Retinal pigment epithelial cell (primary cell): ENCODE results near the gene GPR35.

Experiments used
- DNase-seq: peaks from one replicate; pipeline ENCODE4 v3.0.0-alpha.2; 2010; ENCODE audit warnings: low read depth
- H3K4me3 ChIP-seq: 2 replicates; pipeline ENCODE4 v1.5.1; 2011; ENCODE audit warnings: mild to moderate bottlenecking, low read length, control low read depth, moderate library complexity
- TF ChIP-seq, protein P1 (sequence below): conservative IDR thresholded peaks from 2 replicates; pipeline ENCODE4 v1.5.1; 2011; ENCODE audit warnings: low read depth, low read length, control low read depth, inconsistent platforms

The GPR35 gene

DNA sequence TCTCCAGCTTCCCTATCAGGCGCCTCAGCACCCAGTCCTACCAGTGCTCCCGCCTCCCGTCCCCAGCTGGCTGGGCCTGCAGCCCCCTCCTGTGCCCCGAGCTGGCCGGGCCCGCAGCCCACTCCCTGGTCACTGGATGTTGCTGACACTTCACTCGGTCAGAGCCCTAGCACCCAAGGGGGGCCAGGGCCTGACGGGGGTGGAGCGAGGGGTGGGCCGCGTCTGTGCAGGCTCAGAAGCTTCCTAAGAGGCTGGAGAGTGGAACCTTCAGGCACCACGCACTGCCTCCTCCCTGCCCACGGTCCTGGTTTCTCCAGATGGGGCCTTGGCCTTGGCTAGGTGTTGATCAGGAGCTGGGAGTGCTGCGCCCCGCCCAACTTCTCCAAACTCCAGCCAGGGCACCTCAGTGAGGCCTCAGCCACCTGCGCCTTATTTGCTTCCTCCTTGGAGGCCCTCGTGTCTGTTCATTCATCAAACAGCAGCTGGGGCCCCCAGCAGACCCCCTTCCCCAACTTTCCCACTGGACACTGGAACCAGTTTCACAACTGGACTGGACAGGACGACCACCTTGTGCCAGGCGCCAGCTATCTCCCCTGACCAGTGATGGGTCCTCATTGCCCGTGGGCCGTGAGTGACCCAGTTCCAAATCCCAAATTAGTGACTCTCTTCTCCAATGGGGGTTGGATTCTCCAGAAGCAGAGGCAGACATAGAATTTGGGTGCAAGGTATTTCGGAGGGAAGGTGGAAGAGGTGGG lies 22.0 kb upstream of the GPR35 start:
- no peak for DNase-seq
- no peak overlapping the region for H3K4me3 ChIP-seq
- TF ChIP-seq, protein P1, sequence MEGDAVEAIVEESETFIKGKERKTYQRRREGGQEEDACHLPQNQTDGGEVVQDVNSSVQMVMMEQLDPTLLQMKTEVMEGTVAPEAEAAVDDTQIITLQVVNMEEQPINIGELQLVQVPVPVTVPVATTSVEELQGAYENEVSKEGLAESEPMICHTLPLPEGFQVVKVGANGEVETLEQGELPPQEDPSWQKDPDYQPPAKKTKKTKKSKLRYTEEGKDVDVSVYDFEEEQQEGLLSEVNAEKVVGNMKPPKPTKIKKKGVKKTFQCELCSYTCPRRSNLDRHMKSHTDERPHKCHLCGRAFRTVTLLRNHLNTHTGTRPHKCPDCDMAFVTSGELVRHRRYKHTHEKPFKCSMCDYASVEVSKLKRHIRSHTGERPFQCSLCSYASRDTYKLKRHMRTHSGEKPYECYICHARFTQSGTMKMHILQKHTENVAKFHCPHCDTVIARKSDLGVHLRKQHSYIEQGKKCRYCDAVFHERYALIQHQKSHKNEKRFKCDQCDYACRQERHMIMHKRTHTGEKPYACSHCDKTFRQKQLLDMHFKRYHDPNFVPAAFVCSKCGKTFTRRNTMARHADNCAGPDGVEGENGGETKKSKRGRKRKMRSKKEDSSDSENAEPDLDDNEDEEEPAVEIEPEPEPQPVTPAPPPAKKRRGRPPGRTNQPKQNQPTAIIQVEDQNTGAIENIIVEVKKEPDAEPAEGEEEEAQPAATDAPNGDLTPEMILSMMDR = no peak

DNA sequence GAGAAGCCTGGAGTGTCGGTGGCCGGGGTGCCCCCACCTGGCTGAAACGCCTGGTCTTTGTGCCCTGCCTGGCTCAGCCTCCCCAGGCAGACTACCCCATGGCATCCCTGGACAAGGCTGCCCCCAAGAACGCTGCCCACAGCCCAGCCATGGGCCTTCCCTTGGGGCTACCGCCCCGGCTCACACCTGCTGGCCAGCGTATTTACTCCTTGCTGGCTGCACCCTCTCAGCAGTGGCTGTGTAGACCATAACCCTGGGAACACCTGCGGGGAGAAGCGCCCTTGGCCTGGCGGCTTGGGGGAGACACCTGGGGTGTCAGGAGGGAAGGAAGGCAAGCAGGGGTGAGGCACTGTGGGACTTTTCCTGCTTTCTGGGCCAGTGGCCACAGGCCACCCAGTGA lies 21.4 kb upstream of the GPR35 start:
- DNase-seq = no peak
- no peak overlapping the region for H3K4me3 ChIP-seq
- TF ChIP-seq, protein P1 = no peak

DNA sequence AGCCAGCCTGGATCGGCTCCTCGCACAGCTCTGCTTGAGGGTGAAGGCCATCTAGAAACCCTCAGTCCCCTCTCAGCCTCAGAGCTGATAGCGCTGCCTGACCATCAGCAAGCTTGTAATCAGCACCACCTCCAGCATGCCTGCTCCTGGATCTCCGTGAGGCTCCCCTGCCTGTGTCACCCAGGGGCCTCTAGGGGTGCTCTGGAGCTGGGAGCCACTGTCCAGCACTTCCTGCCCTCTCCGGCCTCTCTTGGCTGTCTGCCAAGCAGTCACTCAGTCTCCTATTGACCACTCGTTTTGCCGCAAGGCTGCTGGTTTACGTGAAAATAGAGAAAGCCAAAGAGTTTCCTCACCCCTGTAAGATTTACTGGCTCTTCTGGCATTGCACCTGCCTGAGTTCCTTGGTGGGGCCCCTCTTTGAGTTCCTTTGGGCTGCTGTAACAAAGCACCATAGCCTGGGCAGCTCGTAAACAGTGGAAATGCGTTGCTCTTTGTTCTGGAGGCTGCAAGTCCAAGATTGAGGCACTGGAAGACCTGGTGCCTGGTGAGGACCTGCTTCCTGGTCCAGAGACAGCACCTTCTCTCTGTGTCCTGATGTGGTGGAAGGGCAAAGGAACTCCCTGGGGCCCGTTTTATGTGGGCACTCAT lies 20.9 kb upstream of the GPR35 start:
- TF ChIP-seq, protein P1 = peak; percentile 85
- peak overlapping the region; percentile 20 for H3K4me3 ChIP-seq
- DNase-seq = peak; percentile 16

DNA sequence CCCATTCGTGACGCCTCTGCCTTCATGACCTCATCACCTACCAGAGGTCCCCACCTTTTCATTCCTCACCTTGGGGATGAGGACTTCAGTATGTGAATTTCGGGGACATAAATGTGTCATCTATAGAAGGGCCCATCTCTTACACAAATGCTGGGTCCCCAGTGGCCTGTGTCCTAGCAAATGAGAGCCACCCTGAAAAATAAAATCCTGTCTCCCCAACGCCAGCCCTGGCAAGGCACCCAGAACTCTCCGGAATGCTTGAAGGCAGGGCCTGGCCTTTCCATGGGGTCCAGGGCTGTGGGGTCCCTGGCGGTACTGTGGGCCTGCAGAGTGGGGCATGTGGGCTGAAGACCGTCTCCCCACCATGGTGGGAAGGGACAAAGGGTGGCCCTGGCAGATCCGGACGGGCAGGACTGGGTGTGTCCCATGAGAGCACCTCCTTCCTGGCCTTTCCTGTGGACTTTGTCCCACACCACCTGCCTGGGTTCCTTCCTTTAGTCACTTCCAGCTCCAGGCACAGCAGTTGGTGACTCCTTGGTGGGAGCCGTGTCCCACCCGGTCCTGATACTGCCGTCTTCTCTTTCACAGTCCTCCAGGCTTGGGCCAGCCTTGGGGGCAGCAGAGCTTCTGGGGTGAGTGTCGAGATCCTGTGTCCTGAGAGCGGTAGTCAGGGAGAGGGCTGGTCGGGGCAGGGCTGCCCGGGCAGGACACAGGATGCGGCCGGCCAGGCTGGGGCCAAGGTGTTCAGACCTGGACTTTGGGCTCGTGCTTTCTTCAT lies 20.2 kb upstream of the GPR35 start:
- TF ChIP-seq, protein P1 = no peak
- H3K4me3 ChIP-seq = no peak overlapping the region
- DNase-seq = no peak

DNA sequence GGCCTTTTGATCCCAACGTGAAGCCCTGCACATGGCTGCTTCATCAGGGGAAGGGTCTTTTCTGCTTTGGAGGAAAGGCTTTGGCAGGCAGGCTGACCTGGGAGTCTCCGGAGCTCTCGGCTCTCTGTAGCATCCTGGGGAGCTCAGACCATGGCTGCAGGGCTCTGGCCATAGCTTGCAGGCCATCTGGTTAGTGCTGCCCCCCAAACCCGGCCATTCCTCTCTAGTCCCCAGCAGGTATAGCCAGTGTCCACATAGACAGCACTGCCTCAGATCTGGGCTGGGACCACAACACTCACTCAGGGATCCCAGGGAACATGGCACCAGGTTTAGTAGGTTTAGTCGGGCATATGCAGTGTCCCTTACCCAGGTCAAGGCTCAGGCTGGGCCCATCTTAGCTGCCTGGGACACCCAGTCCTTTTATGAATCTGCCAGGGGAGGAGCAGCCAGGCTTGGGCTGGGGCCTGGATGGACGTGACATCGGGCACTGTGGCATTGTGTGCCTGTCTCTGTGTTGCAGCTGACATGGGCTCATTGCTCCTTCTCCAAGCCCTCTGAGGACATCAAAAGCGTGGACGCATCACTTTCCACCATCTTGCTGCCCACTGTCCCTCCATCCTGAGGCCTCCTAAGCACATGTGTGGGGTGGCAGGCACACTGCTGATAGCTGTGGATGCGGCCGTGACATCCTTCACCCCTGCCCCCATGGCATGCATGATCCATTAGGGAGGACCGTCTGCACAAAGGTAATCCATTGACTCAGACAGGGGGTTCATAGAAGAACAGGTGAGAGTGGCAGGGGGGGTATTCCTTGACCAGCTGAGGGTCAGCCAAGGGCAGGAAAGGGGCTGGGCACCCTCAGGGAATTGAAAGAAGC lies 19.2 kb upstream of the GPR35 start:
- no peak overlapping the region for H3K4me3 ChIP-seq
- TF ChIP-seq, protein P1 = no peak
- DNase-seq = no peak

DNA sequence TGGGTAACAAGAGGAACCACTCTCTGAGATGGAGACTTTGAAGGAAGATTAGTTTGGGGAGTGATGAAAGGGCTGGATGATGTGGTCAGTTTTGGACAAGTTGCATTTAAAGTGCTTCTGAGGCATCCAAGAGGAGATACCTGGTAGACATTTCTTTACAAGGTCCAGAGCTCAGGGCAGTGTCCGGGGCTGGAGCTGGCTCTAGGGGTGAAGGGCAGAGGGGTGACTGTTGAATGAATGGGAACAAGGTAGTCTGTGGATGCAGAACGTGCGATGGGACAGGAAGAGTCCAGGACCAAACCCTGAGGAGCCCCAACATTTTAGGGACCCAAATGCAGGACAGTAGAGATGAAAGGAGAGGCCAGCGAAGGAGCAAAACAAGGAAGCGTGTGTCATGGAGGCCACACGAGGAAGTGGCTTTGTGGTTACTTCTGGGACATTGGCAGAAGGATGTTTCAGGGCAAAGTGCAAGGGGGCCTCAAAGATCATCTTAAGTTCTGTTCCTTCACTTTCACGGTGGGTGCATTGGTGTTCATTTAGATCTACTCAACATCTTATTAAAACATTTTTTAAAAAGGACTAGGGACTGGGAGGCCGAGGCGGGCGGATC lies 13.6 kb upstream of the GPR35 start:
- TF ChIP-seq, protein P1 = no peak
- no peak for DNase-seq
- no peak overlapping the region for H3K4me3 ChIP-seq
